H1 (cell line): ENCODE measurements around the gene PLCB1.

Experiments
- CTCF ChIP-seq, 3 experiments: IDR thresholded peaks; 1 replicate in 2 of 3; 2 replicates in 1 of 3; pipeline versions ENCODE4 v1.5.1 to v1.6.1; 2011; ENCODE audit warnings: low read length in 3 of 3, mild to moderate bottlenecking in 3 of 3, inconsistent platforms in 2 of 3, low read depth in 1 of 3, moderate library complexity in 1 of 3; ENCODE audit not compliant: insufficient read depth in 1 of 3; ENCODE audit errors: control extremely low read depth in 1 of 3
- EP300 ChIP-seq, 2 experiments: IDR thresholded peaks; 1 replicate in 1 of 2; 2 replicates in 1 of 2; pipeline ENCODE4 v1.6.1; 2011 to 2012; ENCODE audit warnings: low read depth in 2 of 2, low read length in 2 of 2, mild to moderate bottlenecking in 2 of 2, borderline replicate concordance in 1 of 2, inconsistent platforms in 1 of 2, moderate library complexity in 1 of 2
- EZH2 ChIP-seq: fragments of 200-600 bp; sonication (generic); IDR thresholded peaks from 2 replicates; pipeline ENCODE4 v1.7.1; 2012; ENCODE audit warnings: low read depth, mild to moderate bottlenecking, moderate library complexity, low read length, inconsistent platforms; ENCODE audit not compliant: severe bottlenecking
- GABPA ChIP-seq: IDR thresholded peaks from 2 replicates; pipeline ENCODE4 v1.6.1; 2011; ENCODE audit warnings: mild to moderate bottlenecking, low read length, moderate library complexity, borderline replicate concordance; ENCODE audit not compliant: insufficient read depth
- GTF2F1 ChIP-seq: IDR thresholded peaks from 2 replicates; pipeline ENCODE4 v1.6.1; 2012; ENCODE audit warnings: low read depth, low read length, improper control_type of control experiment, borderline replicate concordance
- JUND ChIP-seq: IDR thresholded peaks from 2 replicates; pipeline ENCODE4 v1.6.1; 2011; ENCODE audit warnings: mild to moderate bottlenecking, improper control_type of control experiment, low read length
- POLR2AphosphoS5 ChIP-seq: IDR thresholded peaks from 2 replicates; pipeline ENCODE4 v1.6.1; 2011; ENCODE audit warnings: low read depth, low read length
- RAD21 ChIP-seq, 2 experiments: IDR thresholded peaks in 1 of 2; conservative IDR thresholded peaks in 1 of 2; 2 replicates each; pipeline ENCODE4 v1.6.1; 2011; ENCODE audit warnings: low read depth in 2 of 2, low read length in 2 of 2, improper control_type of control experiment in 1 of 2, inconsistent platforms in 1 of 2, mild to moderate bottlenecking in 1 of 2, moderate library complexity in 1 of 2
- SUZ12 ChIP-seq: fragments of 200-600 bp; sonication (generic); IDR thresholded peaks from 2 replicates; pipeline ENCODE4 v1.6.1; 2012; ENCODE audit warnings: mild to moderate bottlenecking, inconsistent platforms, low read length, moderate library complexity, mixed read lengths
- ZNF274 ChIP-seq: IDR thresholded peaks from 2 replicates; pipeline ENCODE4 v1.7.0; 2012; ENCODE audit warnings: low read length, borderline replicate concordance; ENCODE audit errors: extremely low read depth
- TF ChIP-seq, protein P1 (sequence below): IDR thresholded peaks from 2 replicates; pipeline ENCODE4 v1.6.1; 2012; ENCODE audit warnings: low read length, inconsistent platforms

DNA sequence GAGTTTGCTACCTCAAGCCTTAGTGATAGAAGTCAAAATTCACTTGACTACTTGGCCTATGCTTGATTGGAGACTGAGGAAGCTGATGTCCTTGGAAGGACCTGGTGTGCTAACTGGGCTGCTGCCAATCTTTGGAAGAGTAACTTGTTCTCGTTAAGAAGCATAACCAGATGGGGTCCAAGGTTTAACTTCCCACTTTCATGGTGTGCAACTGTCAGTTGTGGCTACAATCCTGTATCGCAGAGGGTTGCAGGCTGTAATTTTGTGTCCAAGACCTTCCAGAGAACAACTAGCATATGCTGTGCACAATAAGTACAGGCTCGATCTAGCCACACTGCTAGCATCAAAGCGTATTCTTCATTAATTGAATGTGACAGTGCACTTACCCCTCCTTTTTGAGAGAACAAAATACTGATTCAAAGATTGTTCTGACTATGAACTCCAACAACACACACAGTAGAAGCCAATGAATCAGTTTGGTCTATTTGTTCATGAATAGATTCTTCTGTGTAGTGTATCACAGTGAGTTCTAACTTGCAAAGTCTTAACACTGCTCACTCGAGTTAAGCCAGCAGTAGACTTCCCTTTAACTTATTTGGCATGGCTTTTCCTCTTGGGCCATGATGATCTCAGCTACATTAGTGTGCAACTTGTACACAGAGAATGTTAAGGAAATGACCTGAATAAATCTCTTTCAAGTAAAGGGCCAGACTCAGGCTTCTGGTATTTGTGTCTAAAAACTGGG, 15.8 kb upstream of the PLCB1 start:
- TF ChIP-seq JUND (no peak), CTCF (IDR thresholded peaks at IDR 0.05; ENCODE audit: control extremely low read depth in 1 of 3, insufficient read depth in 1 of 3, low read depth in 1 of 3, low read length in 3 of 3) (no peak), GTF2F1 (no peak), ZNF274 (no peak), RAD21 (IDR thresholded peaks at IDR 0.05 in 1 of 2, conservative IDR thresholded peaks at IDR 0.05 in 1 of 2; ENCODE audit: low read depth in 2 of 2, low read length in 2 of 2) (no peak), POLR2AphosphoS5 (no peak), EP300 (IDR thresholded peaks at IDR 0.05; ENCODE audit: borderline replicate concordance in 1 of 2, low read depth in 2 of 2, low read length in 2 of 2) (no peak), EZH2 (no peak), SUZ12 (no peak), GABPA (no peak)
- TF ChIP-seq, protein P1, sequence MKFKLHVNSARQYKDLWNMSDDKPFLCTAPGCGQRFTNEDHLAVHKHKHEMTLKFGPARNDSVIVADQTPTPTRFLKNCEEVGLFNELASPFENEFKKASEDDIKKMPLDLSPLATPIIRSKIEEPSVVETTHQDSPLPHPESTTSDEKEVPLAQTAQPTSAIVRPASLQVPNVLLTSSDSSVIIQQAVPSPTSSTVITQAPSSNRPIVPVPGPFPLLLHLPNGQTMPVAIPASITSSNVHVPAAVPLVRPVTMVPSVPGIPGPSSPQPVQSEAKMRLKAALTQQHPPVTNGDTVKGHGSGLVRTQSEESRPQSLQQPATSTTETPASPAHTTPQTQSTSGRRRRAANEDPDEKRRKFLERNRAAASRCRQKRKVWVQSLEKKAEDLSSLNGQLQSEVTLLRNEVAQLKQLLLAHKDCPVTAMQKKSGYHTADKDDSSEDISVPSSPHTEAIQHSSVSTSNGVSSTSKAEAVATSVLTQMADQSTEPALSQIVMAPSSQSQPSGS = no peak
